HS-5 (cell line): ENCODE results near the gene TPO.
"Not testable (repeated sequence)": the region's sequence is repeated elsewhere in the genome, so short reads cannot be mapped to it uniquely, and the experiment has no call there.

Experiments
- DNase-seq: peaks from one replicate; pipeline ENCODE4 v3.0.0-alpha.2; 2012; ENCODE audit warnings: low read depth

The TPO gene

DNA sequence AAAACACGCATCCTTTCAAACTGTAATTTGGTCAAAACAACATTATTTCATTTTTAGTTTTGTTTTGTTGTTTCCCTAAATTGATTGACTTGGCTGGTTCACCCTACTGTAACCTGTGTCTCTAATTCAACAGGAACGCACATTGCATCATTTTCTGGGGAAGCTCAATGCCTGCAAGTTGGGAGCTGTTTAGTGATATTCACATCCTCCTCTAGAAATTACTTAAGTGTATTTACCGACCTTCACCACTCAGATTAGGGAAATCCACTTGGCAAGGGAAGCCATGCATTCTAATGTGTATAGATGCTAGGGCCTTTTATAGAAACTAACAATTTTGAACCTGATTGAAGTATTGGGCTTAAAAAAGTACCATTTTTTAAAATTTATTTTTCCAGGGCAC is 7.3 kb upstream of the TPO start:
- DNase-seq: no peak

DNA sequence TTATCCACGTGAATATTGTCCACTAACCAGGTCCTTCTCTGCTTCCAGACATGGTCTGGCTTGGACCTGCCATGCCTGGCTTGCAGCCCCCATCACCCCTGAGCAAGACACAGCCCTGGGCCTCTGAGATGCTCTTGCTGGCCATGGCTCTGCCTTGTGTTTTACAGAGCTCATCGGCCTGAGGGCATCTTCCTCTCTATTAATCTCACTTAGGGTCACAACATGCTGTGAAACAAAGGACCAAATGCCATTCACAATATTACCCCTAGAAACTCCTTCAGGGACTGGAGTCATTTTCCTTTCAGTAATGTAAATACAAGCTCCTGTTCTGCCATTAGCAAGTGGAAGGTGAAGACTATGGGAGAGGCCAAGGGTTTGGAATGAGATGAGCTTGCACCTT is 6.8 kb upstream of the TPO start:
- no peak for DNase-seq

DNA sequence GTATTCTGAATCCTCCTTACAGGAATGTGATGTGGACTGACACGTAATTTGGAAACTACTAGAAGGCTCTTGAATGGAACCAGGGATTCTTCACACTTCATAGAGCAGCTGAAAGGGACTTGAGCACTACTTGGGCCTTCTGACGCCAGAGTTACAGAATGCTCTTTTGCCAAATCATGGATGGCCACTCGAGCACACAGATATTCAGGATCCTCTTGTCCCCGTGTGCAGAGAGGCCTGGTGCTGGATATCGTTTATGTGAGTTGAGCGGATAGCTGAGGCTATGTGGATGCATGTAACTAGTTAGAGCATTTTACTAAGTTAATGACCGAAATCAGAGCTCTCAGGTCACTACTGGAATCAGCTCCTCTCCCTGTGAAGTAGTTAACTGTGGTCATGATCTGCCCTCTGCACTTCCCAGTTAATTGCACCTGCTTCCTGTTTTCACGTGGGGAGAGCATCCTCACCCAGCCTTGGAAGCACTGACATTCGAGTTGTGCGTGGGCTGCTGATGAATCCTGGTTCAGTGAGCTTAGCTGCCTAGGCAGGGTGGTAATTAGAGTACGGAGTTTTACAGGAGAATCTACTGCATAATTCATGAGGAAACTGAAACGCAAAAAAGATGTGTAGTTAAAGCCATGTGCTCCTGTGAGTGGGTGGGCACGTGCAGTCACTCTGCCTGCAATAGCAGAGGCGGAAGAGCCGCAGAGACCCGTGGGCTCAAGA is 5.2 kb upstream of the TPO start:
- no peak for DNase-seq

DNA sequence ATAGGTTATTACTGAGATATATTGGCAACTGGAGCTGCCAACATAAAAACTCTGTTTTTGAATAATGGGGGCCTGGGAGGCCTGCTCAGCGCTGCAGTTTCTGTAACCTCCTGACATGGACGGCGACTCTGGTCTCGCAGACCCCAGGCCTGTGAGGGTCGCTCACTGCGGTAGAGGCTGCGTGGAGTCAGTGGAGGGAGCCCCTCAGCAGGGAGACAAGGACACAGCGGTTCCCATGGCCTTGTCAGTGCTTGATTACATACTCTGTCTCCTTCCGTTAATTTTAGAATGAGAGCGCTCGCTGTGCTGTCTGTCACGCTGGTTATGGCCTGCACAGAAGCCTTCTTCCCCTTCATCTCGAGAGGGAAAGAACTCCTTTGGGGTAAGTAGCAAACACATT is 858 bp downstream of the TPO start:
- no peak for DNase-seq

DNA sequence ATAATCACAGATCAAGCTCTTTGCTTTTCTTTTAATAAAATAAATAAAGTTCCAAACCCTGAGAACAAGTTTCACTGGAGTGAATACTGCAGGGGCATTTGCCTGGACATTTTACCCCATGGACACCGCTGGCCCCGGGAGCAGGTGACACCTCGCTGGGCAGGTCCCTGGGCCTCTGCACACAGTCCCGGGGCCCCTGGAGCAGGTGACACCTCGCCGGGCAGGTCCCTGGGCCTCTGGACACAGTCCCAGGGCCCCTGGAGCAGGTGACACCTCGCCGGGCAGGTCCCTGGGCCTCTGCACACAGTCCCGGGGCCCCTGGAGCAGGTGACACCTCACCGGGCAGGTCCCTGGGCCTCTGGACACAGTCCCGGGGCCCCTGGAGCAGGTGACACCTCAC is 1.6 kb downstream of the TPO start:
- DNase-seq: not testable (repeated sequence)

DNA sequence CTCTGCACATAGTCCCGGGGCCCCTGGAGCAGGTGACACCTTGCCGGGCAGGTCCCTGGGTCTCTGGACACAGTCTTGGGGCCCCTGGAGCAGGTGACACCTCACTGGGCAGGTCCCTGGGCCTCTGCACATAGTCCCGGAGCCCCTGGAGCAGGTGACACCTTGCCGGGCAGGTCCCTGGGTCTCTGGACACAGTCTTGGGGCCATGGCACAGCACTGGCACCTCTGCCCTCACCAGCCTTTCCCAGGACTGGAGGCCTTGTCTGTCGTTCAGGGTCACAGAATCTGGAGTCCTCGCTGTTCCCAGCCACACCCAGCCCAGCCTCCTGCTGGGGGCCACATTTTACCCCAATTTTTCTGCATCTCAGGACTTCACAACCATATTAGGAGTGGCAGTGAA is 2.2 kb downstream of the TPO start:
- no peak for DNase-seq

DNA sequence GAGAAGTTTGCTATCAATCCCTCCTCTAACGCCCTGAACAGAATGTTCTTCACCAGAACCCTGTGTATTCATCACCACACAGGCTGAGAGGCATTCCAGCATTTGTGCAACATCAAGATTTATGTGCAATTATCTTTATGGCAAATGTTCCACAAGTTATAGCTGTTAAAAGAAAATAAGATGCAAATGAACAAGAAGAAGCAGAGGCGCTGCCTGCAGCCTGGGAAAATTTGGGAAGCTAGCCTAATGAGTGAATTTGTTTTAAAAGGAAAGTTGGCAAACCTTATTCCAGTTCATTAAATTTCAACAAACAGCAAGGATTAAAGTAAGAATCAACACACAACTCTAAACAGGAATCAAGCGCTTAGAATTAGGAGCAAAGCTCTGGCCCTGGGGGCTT is 5.3 kb downstream of the TPO start:
- no peak for DNase-seq

DNA sequence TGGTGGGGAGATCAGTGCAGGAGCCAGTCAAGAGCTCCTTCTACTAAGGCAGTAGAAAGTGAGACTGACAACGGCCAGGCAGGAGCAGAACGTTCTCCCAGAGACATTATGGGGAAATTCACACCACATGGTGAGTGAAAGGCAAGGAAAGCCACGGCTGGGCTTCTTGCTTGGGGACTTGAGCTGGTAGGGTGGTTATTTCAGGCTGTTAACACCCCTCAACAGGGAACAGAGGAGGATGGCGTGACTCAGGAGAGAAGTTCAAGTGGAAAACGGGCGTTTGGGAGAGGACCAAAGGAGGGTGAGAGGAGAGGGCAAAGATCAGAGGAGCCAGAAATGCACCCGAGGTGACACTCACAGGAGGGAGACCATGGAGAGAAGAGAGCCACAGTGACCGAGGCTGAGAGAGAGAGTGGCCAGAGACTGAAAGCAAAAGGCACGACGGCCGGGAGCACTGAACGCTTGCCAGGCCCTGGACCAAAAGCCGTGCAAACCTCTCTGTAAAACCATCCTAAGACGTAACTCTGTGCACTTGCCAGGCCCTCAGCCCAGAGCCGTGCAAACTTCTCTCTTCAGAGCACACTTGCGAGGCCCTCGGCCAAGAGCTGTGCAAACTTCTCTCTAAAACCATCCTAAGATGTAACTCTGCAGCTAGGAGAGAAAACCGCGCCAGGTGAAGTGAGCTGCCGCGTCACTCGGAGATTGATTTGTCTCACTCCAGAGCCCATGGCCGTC is 7.7 kb downstream of the TPO start:
- no peak for DNase-seq

DNA sequence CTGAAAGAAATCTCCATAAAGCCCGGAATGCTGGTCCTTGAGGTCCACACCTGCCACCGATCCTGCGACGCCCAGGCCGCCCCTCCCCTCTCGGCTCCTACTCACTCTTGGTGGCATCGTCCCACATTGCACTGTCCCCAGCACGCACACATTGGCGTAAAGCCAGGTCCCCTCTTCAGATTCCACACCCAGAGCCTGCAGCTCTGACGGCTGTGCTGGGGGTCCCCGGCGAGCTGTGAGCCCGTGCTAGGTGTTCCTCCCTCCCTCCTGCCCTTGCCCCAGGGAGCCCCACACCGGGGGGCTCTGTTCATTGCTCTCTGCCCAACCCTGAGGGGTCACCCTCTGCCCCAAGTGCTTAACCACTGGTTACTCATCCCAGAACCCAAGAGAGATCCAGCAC is 8.5 kb downstream of the TPO start:
- no peak for DNase-seq

DNA sequence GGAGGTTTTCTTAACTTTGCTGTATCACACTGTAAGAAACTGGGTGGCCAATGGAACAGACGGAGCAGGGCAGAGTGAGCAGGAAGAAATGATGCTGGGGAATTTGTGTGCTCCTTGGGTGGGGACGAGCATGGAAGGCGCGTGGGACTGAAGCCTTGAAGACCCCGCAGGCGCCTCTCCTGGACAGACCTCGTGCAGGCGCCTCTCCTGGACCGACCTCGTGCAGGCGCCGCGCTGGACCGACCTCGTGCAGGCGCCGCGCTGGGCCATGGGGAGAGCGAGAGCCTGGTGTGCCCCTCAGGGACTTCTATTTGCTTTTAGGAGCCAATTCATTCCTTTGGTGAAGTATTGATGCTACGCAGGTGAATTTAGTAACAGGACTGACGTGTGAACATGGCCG is 8.9 kb downstream of the TPO start:
- no peak for DNase-seq

DNA sequence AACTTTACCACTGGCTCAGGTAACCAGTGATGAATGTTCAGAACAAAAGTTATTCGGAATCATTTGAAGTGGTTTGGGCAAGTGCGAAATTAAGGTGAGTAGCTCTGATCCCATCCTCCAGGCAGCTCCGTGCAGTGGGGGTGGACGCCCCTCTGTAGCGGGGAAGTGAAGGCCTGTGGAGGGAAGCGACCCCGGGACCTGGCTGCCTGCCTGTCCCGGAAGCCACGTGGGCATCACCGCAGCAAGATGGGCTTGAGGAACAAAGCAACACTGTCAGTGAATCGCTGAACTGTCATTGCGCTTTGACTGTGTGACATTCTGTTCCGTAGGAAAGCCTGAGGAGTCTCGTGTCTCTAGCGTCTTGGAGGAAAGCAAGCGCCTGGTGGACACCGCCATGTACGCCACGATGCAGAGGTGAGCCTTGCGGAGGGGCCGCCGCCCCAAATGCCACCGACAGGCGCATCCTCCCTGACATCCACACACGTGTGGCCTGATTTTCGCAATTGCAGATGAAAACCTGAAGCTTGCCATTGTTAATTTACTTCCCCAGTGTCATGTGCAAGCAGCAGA is 9.5 kb downstream of the TPO start:
- no peak for DNase-seq

DNA sequence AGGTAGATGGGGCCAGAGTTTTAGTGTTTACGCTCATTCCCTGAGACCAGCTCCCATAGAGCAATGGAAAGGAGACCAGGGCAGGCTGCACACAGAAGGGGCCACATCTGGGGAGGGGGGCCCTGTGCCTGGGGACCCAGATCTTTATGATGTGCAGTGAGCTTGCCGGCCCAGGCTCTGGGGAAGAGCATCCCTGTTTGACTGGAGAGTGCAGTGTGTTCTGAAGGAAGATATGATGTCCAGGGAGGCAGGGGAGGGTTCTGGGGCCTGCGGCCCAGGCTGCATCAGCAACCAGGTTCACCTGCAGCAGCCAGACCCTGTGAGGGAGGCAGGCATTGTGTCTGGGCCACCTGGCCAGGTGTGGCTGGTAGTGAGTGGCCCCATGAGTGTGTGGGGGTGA is 13.8 kb downstream of the TPO start:
- DNase-seq: no peak

DNA sequence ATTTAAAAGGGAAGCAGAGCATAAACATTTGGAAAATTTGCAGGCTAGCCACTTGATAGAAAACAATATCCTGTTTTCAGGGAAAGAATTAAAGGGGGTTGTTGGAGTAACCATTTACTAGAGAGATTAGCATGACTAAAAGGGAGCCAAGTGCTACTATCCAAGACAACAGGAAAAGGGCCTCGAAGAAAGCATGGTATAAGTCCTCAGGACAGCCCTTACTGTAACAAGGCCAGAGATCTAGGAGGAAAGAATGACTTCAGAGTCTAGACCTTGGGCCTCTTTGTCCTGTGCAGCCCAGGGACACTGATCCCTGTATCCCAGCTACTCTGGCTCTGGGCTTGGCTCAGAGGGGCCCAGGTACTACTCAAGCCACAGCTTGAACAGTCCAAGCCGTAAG is 16.6 kb downstream of the TPO start:
- no peak for DNase-seq

DNA sequence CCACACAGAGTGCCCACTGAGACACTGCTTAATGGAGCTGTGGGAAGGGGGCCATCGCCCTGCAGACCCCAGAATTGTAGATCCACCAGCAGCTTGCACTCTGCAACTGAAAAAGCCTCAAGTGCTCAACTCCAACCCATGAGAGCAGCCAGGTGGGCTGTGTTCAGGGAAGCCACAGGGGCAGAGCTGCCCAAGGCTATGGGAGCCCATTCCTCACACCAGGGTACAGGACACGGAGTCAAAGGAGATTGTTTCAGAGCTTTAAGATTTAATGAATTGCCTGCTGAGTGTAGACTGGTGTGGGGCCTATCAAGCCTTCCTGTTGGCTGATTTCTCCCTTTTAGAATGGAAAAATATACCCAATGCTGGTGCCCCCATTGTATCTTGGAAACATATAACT is 17.2 kb downstream of the TPO start:
- no peak for DNase-seq

DNA sequence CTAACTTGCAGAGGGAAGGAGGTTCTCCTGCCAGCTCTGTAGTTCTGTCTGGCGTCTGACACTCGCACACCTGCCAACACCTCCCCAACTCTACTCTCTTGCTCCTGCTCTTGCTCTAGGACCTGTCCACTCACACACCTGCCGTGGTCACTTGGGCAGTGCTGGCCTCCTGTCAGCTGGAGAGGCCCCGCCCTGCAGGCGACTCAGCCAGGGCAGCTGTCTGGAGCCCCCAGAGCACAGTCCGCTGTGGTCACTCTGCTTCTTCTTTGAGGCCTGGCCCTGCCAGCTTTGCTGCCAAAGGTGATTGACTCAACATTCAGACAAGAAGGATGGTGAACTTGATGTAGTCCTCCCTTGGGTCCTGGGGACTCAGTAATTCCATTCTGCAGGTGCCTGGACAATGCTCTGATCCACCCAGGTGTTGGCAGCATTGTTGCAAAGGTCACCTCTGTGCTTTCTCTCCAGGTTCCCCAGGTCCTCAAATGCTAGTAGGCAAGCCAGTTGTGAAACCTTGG is 18.7 kb downstream of the TPO start:
- DNase-seq: no peak

DNA sequence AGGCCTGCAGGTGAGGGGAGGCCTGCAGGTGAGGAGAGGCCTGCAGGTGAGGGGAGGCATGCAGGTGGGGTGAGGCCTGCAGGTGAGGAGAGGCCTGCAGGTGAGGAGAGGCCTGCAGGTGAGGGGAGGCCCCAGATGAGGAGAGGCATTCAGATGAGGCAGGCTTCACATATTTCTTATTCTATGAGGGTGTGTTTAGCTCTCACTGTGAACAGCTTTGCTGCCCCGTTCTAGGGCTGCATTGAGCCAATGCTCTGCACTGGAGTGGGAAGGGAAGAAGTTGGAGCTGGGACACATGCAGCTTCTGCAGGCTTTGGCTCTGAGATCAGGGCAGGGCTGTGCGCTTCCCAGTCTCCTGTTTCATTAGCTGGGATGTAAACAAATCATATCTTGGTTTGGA is 19.5 kb downstream of the TPO start:
- DNase-seq: no peak

DNA sequence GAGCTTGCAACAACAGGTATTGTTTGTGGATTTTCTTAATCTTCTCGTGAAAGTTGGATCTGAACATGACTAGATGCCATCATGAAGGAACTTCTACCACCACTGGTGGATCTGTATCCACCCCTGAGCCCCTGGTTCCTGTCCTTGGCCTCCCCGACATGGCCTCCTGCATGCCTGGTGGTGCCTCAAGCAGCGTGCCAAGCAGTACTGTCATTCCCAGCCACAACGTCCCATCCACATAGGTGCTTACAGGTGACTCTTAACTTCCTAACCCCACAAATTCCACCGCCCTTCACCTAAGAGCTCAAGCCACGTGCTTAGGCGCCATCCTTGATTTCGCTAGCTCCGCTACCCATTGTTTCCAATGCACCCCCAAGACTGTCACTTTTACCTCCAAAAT is 23.1 kb downstream of the TPO start:
- no peak for DNase-seq

DNA sequence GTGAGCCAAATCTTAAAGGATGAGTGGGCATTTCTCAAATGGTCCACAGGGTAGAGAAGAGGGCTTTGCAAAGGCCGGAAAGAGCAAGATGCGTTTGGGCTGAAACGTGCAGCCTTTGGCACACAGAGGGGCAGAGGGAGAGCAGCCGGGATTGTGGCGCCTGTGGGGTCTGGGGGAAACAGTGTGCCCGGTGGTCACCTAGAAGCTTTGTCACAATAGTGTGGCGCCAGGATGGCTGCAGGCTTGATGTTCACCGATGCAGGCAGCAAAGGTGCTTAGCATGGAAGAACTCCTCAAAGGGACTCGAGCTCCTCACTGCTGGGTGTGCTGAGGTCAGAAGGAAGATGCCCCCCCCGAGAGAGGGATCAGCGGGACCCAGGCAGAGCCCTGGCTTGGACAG is 23.8 kb downstream of the TPO start:
- DNase-seq: no peak

DNA sequence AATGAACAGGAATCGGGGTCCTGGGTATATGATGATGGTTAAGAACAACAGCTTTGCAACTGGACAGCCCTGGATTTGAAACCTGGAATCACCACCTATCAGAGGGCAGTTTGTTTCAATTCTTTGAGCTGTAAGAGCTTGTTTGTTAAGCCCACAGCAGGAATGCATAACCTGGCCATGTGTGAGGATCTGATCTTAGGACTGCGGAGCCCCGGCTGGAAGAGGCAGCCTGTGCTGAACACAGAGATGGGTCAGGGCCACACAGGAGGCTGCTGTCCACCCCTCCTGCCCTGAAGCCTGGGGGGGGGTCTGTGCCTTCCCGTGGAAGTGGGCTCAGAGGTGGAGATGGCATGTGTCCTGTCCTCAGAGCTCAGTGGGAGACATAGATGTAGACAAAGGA is 24.3 kb downstream of the TPO start:
- no peak for DNase-seq

DNA sequence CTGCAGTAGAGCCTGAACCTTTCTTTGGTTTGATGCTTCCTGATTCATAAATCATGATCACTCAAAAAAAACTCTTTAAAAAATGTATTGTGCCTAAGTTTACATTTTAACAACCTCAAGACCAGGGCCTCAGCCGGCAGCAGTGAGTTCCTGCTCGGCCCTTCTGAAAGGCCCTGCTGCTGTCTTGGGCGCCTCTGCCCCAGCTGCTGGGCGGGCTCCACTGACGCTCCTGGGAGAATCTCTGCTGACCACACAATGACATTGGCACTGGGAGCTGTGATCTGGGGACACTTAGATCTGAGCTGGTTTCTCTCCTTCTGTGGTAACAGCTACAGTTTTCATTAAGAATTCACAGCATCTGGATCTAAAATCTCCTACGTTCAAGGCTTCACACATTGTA is 25.7 kb downstream of the TPO start:
- DNase-seq: no peak

DNA sequence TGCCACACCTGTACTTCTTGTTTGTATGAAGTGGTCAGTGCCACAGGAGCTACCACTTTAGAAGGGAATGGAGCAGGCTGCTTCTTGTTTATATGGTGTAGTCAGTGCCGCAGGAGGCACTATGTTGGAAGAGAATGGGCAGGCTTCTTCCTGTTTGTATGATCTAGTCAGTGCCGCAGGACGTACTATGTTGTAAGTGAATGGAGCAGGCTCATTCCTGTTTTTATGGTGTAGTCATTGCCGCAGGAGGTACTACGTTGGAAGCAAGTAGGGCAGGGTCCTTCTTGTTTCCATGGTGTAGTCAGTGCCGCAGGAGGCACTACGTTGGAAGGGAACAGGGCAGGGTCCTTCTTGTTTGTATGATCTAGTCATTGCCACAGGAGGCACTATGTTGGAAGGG is 27.3 kb downstream of the TPO start:
- no peak for DNase-seq

DNA sequence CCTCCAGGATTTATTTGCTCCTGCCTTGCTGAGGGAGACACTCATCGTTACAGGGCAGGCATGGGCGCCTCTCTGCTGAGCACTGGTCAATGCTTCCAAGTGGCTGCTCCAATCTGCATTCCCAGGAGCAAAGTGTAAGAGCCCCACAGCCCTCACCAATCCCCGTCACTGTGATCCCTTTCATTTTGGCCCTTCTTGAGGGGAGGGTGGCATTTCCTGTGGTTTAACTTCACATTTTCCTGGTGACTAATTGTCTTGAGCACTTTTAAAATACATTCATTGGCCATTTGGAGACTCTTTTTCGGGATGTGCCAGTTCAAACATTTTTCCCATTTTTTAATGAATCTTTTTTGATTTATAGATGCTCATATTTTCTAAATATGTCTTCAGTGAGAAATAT is 33.0 kb downstream of the TPO start:
- DNase-seq: no peak

DNA sequence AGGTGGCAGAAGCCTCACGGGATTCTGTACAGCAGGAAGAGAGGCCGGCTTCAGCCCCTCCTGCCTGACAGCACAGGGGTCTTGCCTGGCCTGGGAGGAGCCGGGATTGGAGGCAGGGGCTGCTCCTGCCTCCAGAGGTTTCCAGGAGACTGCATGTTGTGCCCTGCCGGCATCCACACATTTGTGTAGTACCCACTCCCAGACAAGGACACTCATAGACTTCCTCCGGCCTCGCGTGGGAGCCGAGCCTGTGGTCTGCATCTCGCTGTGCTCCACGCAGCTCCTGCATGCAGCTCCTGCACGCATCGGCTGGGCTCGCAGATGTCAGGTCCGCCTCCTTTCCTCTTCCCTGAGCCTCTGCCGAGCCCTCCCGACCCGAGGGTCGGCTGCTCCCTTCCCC is 34.7 kb downstream of the TPO start:
- no peak for DNase-seq

DNA sequence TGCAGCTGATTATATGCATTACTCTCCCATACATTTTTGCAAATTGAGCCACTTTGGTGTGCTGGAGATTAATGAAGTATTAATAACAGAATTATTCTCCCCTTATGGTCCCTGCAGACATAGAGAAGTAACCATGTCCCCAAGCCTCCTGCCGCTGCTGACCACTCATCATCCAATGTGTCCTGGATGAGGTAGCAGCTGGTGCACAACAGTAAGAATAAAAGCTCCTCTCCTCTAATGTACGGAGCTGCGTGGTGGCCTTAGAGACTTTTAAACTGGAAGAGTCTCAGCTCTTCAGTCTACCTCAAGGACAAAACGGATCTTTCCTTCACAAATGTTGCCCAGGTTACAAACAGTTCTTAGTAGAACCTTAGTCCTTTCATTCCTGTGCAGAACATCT is 37.7 kb downstream of the TPO start:
- no peak for DNase-seq
